IPS-11a (cell line): Measurements from ENCODE around the gene ATAD3A.
"Not testable (repeated sequence)": the region's sequence is repeated elsewhere in the genome, so short reads cannot be mapped to it uniquely, and the experiment has no call there.

ENCODE experiments used
- H3K4me3 ChIP-seq: one replicate; pipeline ENCODE4 v1.5.1; 2013; ENCODE audit warnings: low read depth, low read length, control low read depth

The ATAD3A gene

DNA sequence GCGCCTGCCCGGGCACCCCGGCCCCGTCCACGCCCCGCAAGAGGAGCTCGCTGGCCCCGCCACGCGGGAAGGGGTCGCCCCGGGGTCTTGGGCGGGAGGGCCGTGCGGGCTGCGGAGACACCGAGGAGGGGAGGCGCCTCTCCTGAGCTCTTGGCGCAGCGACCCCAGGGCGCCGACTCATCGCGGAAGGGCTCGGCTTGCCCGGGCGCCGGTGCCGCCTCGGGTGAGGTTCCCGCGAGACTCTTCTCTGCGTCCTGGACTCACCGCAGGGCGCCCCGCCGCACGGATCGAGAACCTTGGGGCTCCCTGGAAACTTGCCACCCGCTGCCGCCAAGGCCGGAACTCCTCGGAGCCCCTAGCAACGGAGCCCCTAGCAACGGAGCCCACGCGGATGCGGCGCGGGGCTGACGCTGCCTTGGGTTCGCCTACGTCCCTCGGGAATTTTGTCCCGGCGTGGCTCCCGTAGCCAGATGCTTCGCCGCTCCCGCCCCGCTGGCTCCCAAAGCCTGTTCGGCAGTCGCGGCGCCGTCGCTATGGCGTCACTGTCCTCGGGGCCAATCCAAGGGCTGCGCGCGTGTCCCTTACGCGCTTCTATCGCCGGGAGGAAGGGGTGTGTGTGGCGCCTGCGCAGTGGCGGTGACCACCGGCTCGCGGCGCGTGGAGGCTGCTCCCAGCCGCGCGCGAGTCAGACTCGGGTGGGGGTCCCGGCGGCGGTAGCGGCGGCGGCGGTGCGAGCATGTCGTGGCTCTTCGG lies at the start of gene ATAD3A:
ATAD3A (plus strand) TSS at position 630 of the 753 bp plus-strand sequence; CDS start at position 737, 107 bp downstream.
- peak within 1 kb of the TSS; percentile 71 for H3K4me3 ChIP-seq

DNA sequence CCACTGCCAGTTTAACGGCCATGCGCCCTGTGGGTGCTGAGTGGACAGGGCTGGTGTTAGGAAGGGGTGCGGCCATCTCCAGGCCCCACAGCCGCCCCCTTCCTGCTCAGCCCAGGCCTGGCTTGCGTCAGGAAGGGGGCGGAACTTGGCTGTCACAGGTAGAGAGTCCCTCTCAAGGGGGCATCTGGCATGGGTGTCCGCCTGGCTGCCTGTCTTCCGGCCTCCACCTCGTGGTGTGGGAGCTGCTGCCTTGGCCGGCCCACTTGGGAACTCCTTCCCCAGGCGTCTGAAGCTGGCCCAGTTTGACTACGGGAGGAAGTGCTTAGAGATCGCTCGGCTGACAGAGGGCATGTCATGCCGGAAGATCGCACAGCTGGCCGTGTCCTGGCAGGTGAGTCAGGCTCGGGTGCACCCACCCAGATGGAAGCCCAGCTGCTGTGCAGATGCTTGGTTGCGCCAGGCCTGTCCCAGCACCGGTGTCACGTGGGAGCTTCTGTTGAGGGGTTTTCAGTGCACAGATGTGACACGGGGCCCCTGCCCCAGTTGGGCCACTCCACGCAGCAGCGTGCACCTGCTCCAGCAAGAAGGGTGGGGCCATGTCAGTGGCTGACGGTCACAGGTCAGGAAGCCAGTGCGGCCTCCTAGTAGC lies 49.5 kb upstream of the ATAD3A start:
- no peak overlapping the region for H3K4me3 ChIP-seq

DNA sequence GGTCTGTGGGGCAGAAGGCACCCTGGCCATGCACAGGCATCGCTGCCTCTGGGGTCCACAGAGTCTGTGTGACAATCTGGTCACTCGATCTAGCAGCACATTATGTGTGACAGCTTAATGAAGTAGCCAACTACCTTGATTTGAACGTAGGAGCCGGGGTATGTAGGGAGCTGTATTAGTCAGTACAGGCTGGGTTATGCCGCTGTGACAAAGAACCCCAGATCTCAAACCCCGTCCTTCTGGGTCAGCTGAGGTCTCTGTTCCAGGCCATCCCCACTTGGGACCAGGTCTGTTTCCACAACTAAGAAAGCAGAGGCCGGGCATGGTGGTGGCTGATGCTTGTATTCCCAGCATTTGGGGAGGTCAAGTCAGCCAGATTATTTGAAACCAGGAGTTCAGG lies 48.6 kb upstream of the ATAD3A start:
- no peak overlapping the region for H3K4me3 ChIP-seq

DNA sequence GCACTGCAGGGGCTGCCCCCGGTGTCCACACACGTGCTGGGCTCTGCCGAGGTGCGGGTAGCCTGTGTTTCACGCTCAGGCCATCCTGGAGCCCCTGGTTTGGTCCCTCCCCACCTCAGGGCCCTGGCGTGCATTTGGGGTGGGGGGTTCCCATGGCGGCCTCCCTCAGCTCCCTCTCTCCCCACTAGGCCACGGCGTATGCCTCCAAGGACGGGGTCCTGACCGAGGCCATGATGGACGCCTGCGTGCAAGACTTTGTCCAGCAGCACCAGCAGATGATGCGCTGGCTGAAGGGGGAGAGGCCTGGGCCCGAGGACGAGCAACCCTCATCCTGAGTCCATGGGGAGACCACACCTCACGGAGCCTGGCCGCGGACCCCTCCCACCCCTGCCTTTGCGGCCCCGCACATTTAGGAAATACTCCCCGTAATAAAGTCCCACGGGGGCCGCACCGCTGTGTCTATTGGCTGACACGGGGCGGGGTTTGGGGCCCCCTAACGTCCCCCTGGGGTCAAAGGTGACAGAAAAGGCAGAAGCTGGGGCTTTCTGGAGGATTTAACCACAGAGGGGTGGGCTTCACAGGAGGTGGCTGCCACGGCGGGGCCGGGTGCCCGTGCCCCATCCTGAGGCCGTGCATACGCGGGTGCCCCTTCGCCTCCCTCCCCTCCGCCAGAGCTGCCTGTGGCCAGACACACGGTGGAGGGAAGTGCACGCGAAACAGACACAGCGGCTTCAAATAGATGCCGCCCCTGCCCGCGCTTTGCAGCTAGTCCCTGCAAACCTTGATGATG lies 43.6 kb upstream of the ATAD3A start:
- not testable (repeated sequence) for H3K4me3 ChIP-seq

DNA sequence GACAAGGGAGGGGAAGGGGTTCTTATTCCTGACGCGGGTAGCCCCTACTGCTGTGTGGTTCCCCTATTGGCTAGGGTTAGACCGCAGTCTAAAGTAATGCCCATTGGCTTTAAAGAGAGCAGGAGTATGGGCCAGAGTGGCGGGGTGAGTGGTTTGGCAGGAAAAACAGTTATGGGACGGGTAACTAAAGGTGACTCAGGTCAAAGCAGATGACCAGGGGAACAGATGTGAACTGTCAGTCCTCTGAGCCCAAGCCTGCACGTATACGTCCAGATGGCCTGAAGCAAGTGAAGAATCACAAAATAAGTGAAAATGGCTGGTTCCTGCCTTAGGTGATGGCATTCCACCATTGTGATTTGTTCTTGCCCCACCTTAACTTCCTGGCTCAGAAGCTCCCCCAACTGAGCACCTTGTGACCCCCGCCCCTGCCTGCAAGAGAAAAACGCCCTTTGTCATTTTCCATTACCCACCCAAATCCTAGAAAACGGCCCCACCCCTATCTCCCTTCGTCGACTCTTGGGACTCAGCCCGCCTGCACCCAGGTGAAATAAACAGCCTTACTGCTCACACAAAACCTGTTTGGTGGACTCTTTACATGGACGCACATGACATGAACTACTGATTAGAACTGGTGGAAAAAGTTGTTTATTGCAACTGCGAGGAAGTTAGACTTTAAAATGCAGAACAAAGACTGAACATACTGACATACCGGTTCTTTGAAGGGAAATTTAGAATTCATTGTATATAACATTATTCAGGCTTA lies 41.2 kb upstream of the ATAD3A start:
- peak overlapping the region; percentile 93 for H3K4me3 ChIP-seq

DNA sequence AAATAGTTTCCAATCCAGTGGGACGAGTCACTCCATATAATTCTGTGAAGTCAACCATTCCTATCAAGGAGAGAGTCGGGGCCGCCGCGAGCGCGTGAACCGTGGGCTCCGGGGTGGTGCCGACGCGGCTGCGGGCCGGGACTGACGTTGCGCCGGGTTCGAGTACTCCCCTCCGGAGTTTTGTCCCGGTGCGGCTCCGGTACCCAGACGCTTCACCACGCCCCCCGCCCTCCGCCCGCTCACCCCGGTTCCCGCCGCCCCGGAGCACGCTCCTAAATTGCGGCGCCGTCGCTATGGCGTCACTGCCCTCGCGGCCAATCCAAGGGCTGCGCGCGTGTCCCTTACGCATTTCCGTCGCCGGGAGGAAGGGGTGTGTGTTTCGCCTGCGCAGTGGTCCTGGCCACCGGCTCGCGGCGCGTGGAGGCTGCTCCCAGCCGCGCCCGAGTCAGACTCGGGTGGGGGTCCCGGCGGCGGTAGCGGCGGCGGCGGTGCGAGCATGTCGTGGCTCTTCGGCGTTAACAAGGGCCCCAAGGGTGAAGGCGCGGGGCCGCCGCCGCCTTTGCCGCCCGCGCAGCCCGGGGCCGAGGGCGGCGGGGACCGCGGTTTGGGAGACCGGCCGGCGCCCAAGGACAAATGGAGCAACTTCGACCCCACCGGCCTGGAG lies 40.4 kb upstream of the ATAD3A start, which contains the start of gene ATAD3B:
ATAD3B (plus strand) TSS at position 377 of the 664 bp plus-strand sequence; CDS start at position 497, 120 bp downstream.
- H3K4me3 ChIP-seq, result peak within 1 kb of the TSS; percentile 93

DNA sequence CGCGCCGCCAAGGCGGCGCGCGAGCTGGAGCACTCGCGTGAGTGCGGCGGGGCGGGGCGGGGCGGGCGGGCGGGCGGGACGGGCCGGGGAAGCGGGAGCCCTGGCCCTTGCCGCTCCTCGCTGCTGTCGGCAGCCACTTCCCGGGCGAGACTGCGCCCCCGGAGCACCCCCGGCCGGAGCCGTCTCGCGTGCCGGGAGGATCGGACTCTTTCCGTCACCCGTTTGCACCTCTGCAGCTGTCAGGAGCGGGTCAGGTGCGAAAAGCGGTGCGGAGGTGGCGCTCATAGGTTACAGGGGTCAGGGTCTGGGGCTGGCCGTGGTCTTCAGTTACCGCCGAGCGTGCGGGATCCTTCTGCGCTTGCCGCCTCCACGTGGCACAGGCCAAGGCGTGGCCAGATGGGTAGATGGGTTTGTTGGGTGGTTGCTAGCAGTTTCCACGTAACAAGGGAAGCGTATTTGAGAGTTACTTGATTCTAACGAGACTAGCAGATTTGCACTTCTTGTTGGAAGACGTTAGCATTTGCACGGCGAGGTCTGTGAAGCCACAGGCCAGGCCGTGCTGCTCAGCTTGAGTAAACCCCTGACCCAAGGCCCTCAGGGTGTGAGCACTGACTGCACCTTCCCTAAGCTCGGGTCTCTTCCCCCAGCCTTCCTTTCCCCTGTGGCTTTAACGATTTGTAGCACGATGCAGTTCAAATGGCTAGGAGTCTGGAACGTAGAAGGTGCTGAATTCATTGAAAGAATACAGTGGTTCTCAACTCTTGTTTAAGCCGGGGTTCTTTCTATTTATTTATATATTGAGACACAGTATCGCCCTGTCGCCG lies 39.7 kb upstream of the ATAD3A start:
- H3K4me3 ChIP-seq, result peak overlapping the region; percentile 61

DNA sequence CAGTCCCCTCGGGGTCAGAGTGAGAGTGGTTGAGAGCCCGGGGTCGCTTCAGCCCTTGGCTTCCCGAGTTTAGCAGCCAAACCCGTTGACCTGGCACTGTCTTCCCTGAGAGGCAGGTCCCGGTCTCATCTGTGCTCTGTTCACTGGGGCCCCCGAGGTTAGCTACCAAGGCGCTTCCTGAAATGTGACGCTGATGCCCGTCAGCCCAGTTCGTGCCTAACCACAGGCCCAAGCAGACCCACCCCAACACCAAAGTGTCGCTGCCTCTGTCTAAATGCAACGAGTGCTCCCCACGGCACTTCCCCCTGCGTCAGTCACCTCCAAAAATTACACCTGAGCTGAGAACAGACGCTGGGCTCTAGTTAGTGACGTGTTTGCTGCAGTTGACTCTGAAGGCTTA lies 36.0 kb upstream of the ATAD3A start:
- H3K4me3 ChIP-seq, result not testable (repeated sequence)

DNA sequence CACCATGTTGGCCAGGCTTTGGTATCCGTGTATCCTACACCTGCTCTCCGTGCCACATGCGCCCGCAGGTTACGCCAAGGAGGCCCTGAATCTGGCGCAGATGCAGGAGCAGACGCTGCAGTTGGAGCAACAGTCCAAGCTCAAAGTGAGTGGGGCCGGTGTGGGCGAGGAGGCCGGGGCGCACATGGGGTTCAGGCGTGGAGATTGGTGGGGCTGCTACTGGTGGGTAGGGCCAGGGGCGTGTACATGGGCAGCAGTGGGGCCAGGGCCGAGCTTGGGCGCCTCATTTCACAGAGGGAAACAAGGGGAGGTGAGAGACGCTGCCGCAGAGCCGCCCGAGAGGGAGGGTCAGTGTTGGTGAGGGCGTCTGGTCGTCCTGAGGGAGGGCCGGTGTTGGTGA lies 34.8 kb upstream of the ATAD3A start:
- no peak overlapping the region for H3K4me3 ChIP-seq

DNA sequence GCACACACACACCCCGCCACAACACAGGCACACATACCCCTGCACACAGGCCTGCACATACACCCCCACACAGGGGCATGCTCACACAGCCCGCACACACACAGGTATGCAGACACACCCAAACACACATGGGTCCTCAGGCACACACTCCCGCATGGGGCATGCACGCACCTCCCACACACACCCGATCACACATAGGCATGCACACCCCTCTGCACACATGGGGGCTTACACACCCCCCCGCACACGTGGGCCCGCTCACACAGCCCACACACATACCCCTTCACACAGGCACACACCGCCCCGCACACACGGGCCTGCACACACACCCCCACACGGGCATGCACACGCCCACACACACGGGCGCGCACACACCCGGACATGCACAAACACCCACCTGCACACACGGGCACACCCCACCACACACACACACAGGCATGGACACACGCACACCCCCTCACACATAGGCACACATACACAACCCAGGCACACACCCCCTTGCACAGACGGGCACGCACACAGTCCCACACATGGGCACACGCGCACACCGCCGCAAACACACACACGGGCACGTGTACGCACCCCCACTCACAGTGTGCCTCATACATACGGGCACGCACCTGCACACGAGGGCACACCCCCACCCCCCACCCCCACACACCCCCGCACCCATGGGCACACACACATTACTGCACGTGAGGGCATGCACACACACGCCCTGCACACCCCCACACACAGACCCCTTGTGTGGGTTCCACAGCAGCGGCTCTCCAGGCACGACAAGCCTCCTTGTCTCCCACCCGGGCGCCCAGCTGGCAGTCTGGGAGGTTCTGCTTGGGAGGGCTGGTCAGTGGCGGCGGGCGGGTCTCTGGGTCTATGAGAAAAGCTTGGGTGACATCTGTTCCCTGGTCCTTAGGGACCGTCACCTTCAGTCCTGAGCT lies 32.1 kb upstream of the ATAD3A start:
- H3K4me3 ChIP-seq, result no peak overlapping the region

DNA sequence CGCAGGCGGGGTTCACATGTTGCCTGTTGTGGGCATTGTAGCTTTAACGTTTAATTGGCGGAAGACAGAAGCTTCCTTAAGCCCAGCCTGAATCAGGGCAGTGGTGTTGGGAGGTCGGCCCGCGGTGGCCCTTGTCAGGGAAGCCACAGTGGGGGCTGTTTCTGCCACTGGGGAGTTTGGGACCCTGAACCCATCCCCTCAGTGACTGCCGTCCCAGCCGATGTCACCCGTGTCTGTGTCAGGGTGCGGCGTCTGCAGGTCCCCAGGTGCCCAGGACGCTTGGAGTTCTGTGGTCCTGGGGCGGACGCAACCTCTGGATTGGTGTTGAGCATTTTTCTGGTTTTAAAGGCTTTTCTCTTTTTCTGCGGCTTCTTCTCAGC lies 31.5 kb upstream of the ATAD3A start:
- H3K4me3 ChIP-seq, result not testable (repeated sequence)

DNA sequence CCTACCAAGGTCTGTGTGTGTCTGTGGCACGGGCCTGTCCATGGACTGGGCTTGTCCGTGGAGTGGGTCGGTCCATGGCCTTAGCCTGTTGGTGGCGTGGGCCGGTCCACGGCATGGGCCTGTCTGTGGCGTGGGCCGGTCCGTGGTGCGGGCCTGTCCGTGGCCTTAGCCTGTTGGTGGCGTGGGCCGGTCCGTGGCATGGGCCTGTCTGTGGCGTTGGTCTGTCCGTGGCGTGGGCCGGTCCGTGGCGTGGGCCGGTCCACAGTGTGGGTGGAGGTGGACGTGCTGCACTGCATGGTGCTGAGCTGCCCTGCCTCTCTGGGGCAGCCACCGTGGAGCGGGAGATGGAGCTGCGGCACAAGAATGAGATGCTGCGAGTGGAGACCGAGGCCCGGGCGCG lies 30.2 kb upstream of the ATAD3A start:
- not testable (repeated sequence) for H3K4me3 ChIP-seq

DNA sequence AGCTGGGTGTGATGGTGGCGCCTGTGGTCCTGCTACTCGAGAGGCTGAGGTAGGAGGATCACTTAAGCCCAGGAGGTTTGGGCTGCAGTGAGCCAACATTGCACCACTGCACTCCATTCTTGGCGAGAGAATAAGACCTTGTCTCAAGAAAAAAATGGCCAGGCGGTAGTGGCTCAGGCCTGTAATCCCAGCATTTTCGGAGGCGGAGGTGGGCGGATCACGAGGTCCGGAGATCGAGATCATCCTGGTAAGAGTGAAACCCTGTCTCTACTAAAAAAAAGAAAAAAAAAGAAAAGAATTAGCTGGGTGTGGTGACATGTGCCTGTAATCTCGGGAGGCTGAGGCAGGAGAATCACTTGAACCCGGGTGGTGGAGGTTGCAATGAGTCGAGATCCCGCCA lies 29.1 kb upstream of the ATAD3A start:
- no peak overlapping the region for H3K4me3 ChIP-seq

DNA sequence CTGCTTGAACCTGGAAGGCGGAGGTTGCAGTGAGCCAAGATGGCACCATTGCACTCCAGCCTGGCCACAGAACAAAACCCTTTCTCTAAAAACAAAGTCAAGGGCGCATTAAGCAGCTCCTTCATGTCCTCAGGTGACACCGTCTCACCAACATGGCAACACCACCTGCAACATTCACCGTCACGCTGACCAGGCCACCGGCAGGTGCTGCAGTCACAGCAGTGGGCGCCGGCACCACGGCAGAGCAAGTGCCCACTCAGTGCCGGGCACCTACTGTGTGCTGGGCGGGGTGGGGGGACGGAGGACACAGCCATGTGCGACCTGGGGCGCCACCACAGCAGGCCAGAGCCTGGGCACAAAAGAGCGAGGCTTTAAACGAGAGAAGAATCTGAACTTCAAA lies 28.2 kb upstream of the ATAD3A start:
- H3K4me3 ChIP-seq, result no peak overlapping the region

DNA sequence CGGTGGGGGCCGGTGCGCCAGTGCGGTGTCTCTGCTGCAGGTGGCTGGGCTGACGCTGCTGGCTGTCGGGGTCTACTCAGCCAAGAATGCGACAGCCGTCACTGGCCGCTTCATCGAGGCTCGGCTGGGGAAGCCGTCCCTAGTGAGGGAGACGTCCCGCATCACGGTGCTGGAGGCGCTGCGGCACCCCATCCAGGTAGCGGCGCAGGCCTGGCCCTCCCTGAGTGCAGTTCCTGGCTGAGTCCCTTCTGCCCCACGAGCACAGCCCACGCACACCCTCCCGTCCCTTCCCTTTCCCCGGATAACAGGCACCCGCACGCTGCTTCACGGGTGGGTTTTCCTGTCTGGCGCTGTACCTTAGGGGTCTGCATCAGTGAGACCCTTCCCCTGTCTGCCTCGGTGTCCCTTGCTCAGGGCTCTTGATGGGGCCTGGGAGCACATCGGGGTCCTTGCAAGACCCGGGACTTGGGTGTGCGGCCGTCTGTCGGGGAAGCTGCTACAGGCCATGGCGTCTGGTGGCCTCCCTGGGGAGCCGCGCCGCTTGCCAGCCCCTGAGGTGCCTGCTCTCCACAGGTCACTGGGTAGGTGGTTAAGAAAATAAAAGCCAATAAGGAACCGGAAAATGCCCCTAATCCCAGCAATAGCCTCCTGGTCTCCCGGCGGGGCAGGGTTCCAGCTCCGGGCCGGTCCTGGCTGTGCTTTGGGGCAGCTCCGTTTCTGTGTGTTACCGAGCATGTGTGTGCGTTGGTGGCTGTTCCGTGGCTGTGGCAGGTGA lies 26.8 kb upstream of the ATAD3A start:
- not testable (repeated sequence) for H3K4me3 ChIP-seq

DNA sequence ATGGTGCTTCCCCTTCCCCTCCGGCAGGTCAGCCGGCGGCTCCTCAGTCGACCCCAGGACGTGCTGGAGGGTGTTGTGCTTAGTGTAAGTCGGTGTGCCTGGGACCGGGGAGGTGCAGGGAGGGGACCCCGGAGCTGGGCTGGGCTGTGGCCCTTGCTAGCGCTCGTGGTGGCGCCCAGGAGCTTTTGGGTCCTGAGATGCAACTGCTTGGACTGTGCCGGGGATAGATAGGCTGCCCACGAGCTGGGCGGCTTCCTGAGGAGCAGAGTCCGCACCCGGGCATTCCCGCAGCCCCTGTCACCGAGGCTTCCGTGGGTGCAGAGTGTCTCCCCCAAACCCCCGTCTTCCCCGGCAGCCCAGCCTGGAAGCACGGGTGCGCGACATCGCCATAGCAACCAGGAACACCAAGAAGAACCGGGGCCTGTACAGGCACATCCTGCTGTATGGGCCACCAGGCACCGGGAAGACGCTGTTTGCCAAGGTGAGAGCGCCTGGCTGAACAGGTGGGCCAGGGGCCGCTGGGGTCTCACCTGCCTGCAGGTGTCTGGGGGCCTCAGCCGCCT lies 26.1 kb upstream of the ATAD3A start:
- not testable (repeated sequence) for H3K4me3 ChIP-seq

DNA sequence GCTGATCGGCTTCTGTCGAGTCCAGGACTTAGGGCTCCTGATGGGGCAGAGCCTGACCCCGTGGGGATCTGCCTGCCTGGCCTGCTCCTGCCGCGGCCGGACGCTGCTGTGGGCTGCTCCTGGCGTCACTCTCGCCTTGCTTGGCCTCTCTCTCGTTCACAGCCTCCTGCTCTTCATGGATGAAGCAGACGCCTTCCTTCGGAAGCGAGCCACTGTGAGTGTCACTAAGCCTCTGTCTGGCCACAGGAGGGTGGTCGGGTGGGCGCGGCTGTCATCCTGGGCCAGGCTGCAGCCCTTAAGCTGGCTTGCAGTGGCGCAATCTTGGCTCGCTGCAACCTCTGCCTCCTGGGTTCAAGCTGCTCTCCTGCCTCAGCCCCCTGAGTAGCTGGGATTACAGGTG lies 24.3 kb upstream of the ATAD3A start:
- no peak overlapping the region for H3K4me3 ChIP-seq
